Activated T-cell treated with anti-CD3 and anti-CD28 coated beads for 4 hours (primary cell): ENCODE measurements around the gene L3MBTL1.

Experiments
- DNase-seq: peaks from one replicate; pipeline ENCODE4 v3.0.0-alpha.2; 2020

Gene L3MBTL1

DNA sequence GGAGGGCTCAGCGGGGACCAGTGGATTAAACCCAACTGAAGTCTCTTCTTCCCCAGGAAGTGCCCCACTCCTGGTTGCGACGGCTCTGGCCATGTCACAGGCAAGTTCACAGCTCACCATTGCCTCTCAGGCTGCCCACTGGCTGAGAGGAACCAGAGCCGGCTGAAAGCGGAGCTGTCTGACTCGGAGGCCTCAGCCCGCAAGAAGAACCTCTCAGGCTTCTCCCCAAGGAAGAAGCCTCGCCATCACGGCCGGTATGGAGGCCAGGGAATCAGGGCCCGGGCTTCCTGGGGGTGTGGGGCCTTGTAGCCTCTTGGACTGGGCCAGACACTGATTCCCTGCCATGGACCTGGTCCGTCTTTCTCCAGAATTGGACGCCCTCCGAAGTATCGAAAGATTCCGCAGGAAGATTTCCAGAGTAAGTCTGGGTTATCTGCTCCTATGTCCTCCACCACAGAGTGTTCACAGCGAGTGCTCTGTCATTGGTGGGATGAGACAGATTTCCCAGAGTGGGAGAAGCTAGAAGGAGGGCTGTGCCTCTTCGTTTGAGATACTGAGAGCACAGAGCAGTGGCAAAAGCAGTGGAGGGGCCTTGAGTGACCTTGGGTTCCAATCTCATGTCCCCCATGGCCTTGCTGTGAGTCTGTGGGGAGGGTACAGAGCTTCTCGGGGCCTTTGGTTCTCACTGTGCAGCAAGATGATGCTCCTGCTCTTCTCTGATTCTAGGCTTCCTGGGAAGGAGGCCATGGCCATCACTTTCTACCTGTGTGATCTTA lies 28.7 kb downstream of the L3MBTL1 start:
- DNase-seq: no peak

DNA sequence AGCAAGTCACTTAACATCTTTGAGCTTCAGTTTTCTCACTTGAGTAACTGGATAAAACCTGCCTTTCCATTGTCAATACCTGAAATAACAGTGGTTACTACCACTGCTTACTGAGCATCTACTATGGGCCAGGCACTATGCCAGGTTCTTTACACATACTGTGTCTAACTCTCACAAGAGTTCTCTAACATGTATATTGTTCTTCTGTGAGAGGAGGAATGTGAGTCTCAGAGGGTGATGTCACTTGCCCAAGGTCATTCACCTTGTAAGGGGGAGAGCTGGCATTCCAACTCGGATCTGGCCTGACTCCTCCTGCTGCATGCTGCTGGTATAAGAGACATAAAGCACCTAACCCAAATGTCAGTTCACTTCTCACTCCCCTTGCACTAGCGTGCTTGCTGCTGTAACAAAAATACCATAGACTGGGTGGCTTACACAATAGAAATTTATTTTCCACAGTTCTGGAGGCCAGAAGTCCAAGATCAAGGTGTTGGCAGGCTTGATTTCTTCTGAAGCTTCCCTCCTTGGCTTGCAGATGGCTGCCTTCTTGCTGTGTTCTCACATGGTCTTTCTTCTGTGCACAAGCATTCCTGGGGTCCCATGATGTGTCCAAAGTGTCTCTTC lies 29.4 kb downstream of the L3MBTL1 start:
- no peak for DNase-seq

DNA sequence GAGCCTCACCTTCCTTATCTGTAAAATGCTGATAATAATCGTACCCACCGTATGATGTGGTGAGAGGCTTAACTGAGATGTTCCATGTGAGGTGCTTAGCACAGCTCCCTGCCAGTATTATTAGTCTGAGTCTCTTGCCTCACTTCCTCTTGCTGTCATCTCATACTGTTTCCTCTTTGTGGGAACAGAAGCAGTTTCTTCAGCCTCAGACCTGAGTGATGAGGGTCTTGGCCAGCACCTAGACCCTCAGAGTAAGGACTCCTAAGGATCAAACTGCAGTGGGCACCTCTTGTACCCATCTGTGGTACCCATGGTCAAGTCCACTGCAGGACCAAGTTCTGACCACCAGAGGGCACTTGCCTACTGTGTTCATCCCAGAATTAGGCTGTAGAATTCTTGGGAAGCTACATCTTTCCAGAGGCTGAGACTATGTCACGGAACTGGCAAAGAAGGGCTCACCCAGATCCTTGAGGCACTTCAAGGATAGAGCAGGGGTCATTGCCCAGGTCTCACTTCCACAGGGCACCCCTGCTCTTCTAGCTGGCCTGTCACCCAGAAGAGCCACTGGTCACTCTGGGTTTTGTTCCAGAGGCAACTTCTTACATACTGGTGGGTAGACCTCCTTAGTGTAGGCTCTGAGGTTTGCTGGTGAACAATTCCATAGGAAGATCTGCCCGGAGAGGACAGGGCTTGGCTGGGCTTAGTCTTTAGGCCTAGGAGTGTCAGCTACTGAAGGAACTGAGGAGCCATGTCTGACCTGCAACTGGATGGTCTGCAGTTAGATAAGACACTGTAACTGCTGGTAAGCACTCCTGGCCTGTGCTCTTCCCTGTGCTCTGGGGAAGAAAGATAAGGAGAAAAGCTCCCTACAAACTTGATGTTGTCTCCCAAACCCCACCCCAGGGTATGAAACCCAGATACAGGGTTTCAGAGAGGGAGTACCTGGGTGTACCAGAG lies 30.7 kb downstream of the L3MBTL1 start:
- DNase-seq: peak; percentile 33

DNA sequence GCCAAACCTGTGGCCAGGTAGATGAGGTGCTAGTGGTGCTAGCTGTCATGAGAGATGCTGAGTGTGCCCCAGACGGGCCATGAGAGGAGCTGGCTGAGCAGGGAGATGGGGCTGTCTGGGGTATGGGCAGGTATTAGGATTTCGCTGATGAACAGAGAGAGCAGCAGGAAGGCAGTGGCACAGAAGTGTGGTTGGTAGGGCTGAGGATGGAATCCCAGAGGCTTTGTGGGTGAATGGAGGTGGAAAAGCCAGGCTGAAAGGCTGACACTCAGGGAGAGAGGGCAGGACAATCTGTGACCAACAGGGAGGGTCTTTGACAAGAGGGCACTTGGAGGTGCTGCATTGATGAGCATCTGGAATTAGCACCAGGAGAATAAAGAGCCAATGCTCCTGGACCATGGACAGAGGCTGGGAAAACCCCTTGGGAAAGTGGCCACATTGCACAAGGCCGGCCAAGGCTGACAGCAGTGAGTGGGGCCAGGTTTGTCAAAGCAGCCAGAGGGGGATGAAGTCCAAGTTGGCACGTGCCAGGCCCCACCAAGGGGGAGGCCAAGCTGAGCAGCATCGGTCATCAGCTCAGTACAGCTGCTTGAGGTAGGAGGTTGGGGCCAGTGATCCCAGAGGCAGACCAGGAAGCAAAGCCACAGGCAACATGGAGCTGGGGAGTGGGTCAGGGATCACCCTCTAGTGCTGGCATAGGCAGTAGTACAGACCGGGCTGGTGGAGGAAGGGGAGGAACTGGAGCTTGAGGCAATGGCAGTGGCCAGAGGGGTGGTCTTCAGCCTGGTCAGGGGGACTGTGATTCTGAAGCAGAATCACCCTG lies 31.6 kb downstream of the L3MBTL1 start:
- no peak for DNase-seq

DNA sequence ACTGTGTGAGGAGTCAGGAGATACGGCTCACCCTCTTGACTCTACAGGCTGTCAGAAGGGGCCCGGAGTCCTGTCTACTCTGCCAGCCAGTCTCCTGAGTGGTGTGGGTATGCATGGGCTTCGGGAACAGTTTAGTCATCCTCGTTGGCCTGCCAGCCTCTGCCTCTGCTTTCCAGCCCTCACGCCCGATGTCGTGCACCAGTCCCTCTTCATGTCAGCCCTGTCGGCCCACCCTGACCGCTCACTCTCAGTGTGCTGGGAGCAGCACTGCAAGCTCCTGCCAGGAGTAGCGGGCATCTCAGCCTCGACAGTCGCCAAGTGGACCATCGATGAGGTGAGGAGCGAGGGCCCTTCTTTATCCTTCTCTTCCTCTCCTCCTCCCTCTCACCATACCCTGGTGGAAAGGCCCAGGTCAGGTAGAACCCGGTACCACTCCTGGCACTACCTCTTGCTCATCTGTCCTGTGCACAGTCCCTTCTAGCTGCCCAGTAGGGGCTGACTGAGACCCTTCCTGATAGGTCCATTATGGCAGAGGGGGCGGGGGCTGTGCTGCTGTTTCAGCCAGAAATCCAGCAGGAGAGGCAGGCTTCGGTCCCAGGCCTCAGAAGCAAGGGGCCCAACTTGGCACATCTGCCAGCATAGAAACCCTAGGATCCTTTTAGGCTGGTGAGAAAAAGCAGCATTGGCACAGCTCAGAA lies 32.6 kb downstream of the L3MBTL1 start:
- no peak for DNase-seq

DNA sequence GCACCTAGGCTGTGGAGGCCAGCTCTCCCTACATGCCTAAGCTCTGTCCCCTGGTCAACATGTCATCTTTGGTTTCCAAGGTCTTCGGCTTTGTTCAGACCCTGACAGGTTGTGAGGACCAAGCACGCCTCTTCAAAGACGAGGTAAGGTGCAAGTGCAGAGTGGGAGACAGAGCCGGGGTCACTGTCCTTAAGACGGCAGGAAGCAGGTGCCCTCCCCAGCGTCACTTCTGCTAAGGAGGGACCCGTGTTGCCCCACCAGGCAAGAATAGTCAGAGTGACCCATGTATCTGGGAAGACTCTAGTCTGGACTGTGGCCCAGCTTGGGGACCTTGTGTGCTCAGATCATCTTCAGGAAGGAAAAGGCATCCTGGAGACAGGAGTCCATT lies 33.2 kb downstream of the L3MBTL1 start:
- DNase-seq: no peak

DNA sequence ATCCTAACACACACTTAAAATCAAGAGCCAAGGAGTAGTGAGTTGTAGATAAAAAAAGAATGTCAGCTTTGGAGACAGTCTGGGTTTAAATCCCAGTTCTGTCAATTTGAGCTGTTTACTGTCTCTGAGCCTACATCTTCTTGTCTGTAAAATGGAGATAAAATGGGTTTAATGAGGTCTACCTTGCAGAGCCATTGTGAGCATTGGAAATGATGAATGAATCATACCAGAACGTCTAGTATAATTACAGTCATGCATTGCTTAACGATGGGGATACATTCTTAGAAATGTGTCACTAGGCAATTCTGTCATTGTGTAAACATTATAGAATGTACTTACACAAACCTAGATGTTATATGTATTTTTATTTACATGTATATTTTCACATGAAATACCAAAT lies 33.7 kb downstream of the L3MBTL1 start:
- no peak for DNase-seq

DNA sequence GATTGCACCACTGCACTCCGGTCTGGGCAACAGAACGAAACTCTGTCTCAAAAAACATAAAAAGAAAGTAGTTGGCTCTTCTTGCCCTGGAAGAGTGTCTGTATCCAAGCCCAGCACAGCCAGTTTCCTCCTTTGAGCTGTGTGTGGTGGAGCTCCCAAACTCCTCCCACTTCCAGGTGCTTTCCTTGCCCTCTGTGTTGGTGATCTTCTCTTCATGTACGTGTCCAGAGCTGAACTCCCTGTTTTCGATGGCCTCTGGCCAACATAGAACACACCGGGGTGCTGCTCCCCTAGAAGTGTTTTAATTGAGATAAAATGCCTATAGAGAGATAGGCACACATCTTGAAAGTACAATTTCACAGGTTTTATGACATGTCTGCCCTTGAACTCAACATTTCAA lies 34.7 kb downstream of the L3MBTL1 start:
- no peak for DNase-seq

DNA sequence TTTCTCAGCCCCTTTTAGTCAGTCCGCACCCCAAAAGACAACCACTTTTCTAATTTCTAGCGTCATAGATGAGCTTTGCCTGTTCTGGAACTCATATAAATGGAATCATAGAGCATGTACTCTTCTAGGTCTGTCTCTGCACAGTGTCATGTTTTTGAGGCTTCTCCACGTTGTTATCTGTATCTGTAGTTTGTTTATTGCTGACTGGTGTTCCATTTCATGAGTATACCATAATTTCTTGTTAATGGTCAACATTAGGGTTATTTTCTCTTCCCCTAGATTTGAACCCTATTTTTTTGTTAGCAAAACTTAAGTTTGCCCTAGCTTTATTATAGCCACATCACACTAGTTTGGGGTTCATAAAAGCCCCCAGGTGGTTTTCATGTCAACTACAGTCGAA lies 35.2 kb downstream of the L3MBTL1 start:
- no peak for DNase-seq

DNA sequence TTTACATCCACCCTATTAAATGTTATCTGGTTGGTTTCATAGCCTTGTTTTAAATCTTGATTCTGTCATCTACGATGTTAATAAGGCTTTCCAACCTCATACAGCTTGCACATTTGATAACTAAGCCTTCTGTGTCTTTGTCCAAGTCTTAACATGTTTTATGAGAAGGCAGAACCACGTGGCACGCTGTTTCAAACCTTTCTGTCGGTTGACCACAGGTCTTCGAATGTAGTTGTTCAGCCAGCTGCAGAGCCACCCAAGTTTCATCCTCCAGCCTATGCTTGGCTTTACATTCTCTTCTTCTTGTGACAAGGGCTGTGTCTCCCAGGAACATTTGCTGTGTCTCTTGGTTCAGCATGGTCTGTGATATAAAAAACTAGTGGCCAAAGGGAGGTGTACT lies 35.6 kb downstream of the L3MBTL1 start:
- DNase-seq: no peak

DNA sequence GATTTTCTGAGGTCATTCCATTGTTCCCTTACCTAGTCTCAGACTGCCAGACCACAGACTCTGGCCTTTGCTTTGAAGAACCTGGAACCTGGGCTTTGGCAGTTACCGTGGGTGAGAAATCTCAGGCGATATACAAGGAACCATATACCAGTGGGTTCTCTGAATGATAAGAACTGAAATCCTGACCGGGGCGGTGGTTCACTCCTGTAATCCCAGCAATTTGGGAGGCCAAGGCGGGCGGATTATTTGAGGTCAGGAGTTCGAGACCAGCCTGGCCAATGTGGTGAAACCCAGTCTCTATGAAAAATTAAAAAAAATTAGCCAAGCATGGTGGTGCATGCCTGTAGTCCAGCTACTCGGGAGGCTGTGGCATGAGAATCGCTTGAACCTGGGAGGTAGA lies 37.0 kb downstream of the L3MBTL1 start:
- no peak for DNase-seq

DNA sequence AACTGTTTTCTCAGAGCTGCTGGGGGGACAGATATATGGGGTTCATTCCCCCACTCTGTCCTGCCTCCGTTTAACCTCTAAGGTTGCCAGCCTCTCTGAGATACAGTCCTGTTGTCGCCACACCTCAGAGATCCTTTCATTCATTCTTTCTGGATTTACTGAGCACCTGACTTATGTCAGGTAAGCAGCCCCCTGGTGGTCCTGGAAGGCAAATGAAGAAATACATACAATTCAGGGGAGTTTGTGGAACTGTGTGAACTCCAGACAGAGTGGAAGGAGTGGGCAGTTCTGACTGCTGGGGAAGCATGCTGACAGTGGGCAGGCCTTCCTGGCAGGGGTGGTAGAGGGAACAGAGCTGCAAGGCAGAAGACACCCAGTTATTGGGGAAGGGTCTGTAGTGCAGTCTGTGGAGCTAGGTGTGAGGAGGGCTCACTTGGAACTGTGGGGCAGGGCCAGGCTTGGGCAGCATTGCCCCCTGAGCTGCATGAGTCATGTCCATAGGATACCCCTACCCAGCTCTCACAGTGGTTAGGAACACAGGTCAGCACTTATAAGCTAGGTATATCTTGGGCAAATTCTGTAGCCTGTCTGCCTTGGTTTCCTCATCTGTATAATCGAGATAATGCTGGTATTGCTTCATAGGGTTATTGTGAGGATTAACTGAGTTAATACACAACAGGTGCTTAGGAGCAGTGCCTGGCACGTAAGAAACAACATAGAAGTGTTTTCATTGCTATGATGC lies 38.5 kb downstream of the L3MBTL1 start:
- DNase-seq: no peak

DNA sequence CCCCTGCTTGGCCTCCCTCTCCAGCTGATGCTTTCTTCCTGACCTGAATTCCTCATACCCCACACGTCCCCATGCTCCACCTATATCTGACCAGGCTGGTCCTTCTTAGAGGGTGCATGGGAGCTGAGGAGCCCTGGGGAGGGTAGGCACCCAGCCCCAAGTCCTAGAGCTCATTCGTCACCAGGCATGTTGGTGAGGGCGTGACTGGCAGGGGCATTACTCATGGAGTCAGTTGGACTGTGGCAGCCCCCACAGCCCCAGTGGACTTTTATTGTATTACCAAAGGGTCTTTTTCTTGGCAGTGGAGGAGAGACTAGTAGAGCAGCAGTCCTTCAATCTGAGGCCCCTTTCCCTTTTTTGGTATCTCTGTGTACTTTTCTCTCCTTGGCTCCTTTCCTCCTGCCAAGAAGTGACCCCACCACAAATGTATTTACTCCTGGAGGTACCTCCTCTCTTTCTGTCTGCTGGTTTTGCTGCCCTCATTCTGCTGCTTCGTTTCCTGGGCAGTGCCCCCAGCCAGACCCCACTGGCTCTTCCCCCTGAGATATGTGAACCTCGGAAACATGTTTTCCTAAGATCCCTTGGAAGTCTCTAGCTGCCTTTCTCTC lies 40.9 kb downstream of the L3MBTL1 start:
- DNase-seq: no peak

DNA sequence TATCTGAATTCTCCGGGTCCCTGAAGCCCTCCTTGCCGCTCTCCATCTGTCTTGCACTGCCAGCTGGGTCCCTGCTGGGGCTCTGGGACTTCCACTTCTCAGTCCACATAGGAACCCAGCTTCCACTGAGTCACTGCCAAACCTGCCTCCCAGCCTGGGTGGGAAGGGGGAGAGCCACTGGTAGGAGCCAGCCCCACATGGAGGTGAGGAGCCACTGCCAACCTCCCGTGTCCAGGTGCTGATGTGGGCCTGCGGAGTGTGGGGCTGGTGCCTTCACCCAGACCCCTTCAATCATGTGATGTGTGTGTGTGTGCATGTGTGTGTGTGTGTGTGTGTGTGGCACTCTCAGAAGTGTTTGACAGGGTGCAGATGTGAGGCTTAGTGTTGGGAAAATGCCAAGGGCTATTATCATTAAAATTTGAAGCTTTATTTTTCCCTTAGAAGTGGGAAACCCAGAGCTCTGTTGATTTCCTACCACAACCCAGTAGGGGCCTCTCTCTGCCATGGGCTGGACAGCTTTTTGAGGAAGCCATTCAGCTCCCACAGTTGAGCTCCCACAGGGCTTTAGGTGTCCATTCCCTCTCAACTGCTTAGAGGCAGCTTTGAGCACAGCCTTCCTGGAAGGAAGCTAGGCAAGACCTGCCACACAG lies 42.0 kb downstream of the L3MBTL1 start:
- DNase-seq: no peak

DNA sequence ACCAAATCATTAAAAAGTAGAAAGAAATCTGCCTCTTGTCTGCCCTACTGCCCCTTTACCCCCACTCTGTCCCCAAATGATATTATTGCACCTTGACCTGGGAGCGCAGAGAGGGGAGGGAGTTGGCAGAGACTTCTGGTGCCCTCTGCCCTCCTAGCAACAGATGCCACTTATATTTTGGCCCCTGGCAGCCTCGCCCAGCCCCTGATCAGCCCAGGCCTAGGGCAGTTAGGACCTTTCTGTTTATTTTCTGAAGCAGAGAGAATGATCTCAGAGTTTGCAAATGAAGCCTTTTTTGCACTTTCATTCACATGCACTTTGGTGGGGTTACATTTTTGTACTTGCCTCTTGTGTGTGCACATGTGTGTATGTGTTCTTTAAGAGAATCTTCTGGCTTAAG lies 43.0 kb downstream of the L3MBTL1 start:
- no peak for DNase-seq

DNA sequence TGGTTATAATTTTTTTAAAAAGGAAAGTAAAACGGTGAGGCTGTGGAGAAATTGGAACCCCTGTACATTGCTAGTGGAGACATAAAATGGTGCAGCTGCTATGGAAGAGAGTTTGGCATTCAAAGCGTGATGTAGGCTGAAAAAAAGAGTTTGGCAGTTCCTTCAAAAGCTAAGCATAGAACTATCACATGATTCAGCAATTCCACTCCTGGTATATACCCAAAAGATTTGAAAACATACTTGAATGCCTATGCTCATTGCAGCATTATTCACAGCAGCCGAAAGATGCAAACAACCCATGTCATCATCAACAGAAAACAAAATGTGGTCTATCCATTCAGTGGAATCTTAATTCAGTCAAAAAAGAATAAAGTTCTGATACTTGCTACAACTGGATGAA lies 46.9 kb downstream of the L3MBTL1 start:
- DNase-seq: no peak

DNA sequence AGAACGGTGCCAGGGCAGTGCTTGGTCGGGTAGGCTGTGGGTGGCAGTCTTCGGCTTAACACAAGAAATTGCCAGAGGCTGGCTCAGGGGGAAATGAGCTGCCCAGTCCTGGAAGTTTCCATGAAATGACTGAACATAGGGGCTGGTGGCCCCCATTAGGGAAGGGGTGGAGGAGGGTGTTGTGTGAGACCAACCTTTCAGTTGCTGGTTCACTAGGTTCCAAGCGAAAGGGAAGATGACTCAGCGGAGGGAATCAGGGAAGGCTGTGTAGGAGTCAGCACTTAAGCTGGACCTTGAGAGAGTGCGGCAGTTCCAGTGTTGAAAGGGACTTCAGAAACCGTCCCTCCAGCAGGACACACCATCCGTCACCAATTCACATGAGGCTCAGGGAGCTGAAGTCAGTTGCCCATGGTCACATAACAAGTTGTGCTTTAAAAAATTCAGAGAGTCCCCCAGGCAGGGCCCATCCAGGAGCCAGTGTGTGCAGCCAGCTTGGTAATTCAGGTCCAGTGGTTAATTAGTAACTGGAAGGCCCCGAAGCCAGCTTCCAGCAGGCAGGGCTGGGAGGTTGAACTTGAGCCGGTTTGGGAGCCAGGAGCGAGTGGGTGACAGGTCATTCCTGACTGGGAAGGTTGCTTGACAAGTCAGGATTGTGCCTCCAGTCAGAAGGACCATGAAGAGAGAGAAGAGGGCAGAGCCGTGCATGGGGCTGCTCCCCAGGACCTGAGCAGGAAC lies 51.1 kb downstream of the L3MBTL1 start, which contains the start of gene SGK2:
Gene SGK2 (plus strand): TSS at position 616 of the 735 bp plus-strand sequence. CDS start 7,469 bp downstream, outside the sequence.
- no peak for DNase-seq

DNA sequence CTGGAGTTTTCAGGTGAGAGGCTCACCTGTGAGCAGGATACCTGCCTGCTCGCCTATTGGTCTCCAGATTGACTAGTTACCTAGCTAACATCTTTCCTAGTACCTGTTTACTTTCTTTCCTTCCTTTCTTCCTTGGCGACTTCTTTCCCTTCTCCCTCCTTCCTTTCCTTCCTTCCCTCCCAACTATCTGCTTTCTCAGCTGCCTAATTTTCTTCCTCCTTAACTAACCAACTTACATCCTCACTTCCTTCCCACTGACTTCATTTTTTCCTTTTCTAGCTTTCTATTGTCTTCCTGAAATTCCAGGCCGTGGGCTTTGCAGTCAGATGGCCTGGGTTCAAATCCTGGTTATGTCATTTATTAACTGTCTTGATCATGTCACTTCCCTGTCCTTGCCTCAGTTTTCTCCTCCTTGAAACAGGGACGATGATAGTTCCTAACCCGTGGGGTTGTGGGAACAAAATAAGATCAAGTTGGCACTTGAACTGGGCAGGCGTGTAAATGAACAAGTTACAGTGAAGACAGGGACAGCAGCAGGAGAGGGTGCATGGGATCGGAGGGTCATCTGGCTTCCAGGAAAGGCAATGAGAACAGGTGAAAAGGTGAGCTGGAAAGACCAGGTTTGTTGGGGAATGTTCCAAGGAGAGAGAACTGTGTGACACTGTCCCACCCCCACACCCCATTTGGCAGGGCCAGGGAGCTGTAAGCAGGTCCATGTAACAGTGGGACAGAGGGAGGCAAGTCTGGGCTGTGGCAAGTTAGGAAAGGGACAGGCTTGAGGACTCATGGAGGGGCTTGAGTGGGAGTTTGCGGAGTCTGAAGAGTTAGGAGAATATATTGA lies 51.9 kb downstream of the L3MBTL1 start:
- DNase-seq: no peak

DNA sequence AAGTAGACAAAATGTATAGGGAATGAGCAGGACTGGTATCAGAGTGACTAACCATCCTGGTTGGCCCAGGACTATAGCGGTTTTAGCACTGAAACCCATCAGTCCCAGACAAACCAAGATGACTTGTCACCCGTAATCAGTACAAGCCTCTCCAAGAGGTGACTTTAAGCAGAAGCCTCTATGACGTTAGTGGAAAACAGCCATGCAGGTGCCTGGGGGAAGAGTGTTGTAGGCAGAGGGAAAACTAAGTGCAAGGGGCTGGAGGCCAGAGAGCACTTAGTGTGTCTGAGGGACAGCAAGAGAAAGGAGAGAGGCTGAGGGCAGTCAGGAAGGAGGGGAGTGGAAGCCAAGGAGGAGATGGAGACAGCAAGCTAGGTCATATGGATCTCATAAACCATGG lies 53.5 kb downstream of the L3MBTL1 start:
- DNase-seq: no peak
